Measurements from ENCODE around the gene SYNJ2. TPM values are rescaled to one million over a fixed set of nuclear protein-coding genes. Genes with fewer than 3 reads are reported as not detected.

SYNJ2 gene
- total and polyA plus RNA-seq, 9 donors, result 3.6 to 18.7 (median 9.8) TPM

GRCh38 chr6:158095671-158096070 lies 114.0 kb downstream of the SYNJ2 start:
- H3K27ac ChIP-seq, result no peak overlapping the region
- TF ChIP-seq CTCF (IDR thresholded peaks at IDR 0.05) (no peak), POLR2A (IDR thresholded peaks at IDR 0.05) (no peak), EP300 (IDR thresholded peaks at IDR 0.05) (no peak)
- H3K4me3 ChIP-seq, result no peak overlapping the region
- intact Hi-C loops (cut with DNase I), result no loop called here
- WGBS, 3 donors, result 95 to 96% (median 96%) methylated on average over 15 of the region's 15 CpGs
- no peaks in the 10 kb centered on the region for H3K27me3 ChIP-seq
- peaks cover 2% of the 10 kb centered on the region for H3K4me1 ChIP-seq (ENCODE audit: insufficient read depth)
- no peaks in the 10 kb centered on the region for H3K9me3 ChIP-seq
- no peaks in the 10 kb centered on the region for H3K36me3 ChIP-seq
- DNase-seq, result no peak

GRCh38 chr6:158103228-158103627 lies 121.6 kb downstream of the SYNJ2 start:
- WGBS, 3 donors, result 94 to 95% (median 95%) methylated on average over 4 of the region's 4 CpGs
- no peak overlapping the region for H3K4me3 ChIP-seq
- TF ChIP-seq CTCF (IDR thresholded peaks at IDR 0.05) (no peak), POLR2A (IDR thresholded peaks at IDR 0.05) (no peak), EP300 (IDR thresholded peaks at IDR 0.05) (no peak)
- H3K27me3 ChIP-seq, result no peaks in the 10 kb centered on the region
- peaks cover 2% of the 10 kb centered on the region for H3K4me1 ChIP-seq (ENCODE audit: insufficient read depth)
- no peaks in the 10 kb centered on the region for H3K9me3 ChIP-seq
- no peak for DNase-seq
- no peaks in the 10 kb centered on the region for H3K36me3 ChIP-seq
- H3K27ac ChIP-seq, result no peak overlapping the region
- intact Hi-C loops (cut with DNase I), result no loop called here

- Histone ChIP-seq H3K4me1 (ENCODE audit: insufficient read depth) (no peaks in the 10 kb centered on the region), H3K4me3 (no peak overlapping the region), H3K27ac (no peak overlapping the region), H3K36me3 (no peaks in the 10 kb centered on the region), H3K27me3 (no peaks in the 10 kb centered on the region), H3K9me3 (no peaks in the 10 kb centered on the region)
- DNase-seq, result no peak
- no peak for TF ChIP-seq CTCF (IDR thresholded peaks at IDR 0.05)
- TF ChIP-seq POLR2A (IDR thresholded peaks at IDR 0.05), result no peak
- TF ChIP-seq EP300 (IDR thresholded peaks at IDR 0.05), result no peak
- 55 to 68% (median 61%) methylated on average over 2 of the region's 2 CpGs for WGBS, 3 donors
- intact Hi-C loops (cut with DNase I), result no loop called here
Observed at GRCh38 chr6:158104696-158105095, 123.0 kb downstream of the SYNJ2 start.

GRCh38 chr6:158109748-158110147 lies 128.1 kb downstream of the SYNJ2 start:
- DNase-seq, result no peak
- no peaks in the 10 kb centered on the region for H3K36me3 ChIP-seq
- no peak for TF ChIP-seq CTCF (IDR thresholded peaks at IDR 0.05)
- TF ChIP-seq EP300 (IDR thresholded peaks at IDR 0.05), result no peak
- no peak for TF ChIP-seq POLR2A (IDR thresholded peaks at IDR 0.05)
- intact Hi-C loops (cut with DNase I), result no loop called here
- H3K4me1 ChIP-seq (ENCODE audit: insufficient read depth), result no peaks in the 10 kb centered on the region
- no peaks in the 10 kb centered on the region for H3K9me3 ChIP-seq
- no peak overlapping the region for H3K27ac ChIP-seq
- no peak overlapping the region for H3K4me3 ChIP-seq
- 93 to 98% (median 96%) methylated on average over 2 of the region's 2 CpGs for WGBS, 3 donors
- H3K27me3 ChIP-seq, result no peaks in the 10 kb centered on the region

GRCh38 chr6:158110986-158111385 lies 129.3 kb downstream of the SYNJ2 start:
- H3K4me3 ChIP-seq, result no peak overlapping the region
- no peaks in the 10 kb centered on the region for H3K27me3 ChIP-seq
- 81 to 85% (median 82%) methylated on average over 5 of the region's 5 CpGs for WGBS, 3 donors
- TF ChIP-seq EP300 (IDR thresholded peaks at IDR 0.05) (no peak), POLR2A (IDR thresholded peaks at IDR 0.05) (no peak), CTCF (IDR thresholded peaks at IDR 0.05) (no peak)
- H3K27ac ChIP-seq, result no peak overlapping the region
- intact Hi-C loops (cut with DNase I), result no loop called here
- no peaks in the 10 kb centered on the region for H3K9me3 ChIP-seq
- H3K4me1 ChIP-seq (ENCODE audit: insufficient read depth), result no peaks in the 10 kb centered on the region
- DNase-seq, result no peak
- no peaks in the 10 kb centered on the region for H3K36me3 ChIP-seq
